ENCODE results near the gene DAPP1.

GRCh38 chr4:99825272-99825671, 8.6 kb downstream of the DAPP1 start:
- TF ChIP-seq CTCF (IDR thresholded peaks at IDR 0.05), result no peak
- TF ChIP-seq POLR2A (IDR thresholded peaks at IDR 0.05), result no peak

Measured in right lobe of liver (tissue), 4 donors.